A673 (cell line): ENCODE results near the gene PEX1.
"Not testable (repeated sequence)": the region's sequence is repeated elsewhere in the genome, so short reads cannot be mapped to it uniquely, and the experiment has no call there.

Source experiments
- CTCF ChIP-seq: fragments of 300-800, 200-600 bp; sonication (generic); conservative IDR thresholded peaks from 2 replicates; pipeline ENCODE4 v1.5.1; 2017; ENCODE audit warnings: low read depth, mild to moderate bottlenecking, antibody characterized with exemption, low read length, moderate library complexity, mixed read lengths
- EZH2 ChIP-seq: fragments of 200-600 bp; sonication (generic); IDR thresholded peaks from 2 replicates; pipeline ENCODE4 v1.6.1; 2017; ENCODE audit warnings: borderline replicate concordance, low read depth, mild to moderate bottlenecking, mixed read lengths, antibody characterized with exemption, low read length; ENCODE audit not compliant: poor library complexity, severe bottlenecking

GRCh38 chr7:92468589-92468988 lies 59.7 kb downstream of the PEX1 start:
- TF ChIP-seq CTCF, EZH2: not testable (repeated sequence)
